Stimulated activated CD8-positive, alpha-beta memory T cell treated with anti-CD3 and anti-CD28 coated beads, Interleukin-15, amount 100 ng/mL, for 24 hours (primary cell): ENCODE measurements around the gene TRPT1.
"Not testable (repeated sequence)": the region's sequence is repeated elsewhere in the genome, so short reads cannot be mapped to it uniquely, and the experiment has no call there.

Experiments used
- DNase-seq: peaks from one replicate; pipeline ENCODE4 v3.0.0-alpha.2; 2020; ENCODE audit warnings: low read depth

Gene TRPT1

DNA sequence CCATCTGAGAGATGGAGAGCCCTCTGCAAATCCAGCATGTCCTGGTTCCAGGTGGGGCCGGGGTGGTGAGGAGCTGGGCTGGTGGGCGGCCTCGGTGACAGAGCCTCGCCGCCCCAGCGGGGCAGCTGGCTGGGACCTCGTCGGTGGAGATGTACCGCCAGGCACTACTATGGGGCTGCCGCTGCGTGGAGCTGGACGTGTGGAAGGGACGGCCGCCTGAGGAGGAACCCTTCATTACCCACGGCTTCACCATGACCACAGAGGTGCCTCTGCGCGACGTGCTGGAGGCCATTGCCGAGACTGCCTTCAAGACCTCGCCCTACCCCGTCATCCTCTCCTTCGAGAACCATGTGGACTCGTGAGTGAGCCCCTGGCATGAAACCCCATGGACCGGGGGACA is 32.4 kb upstream of the TRPT1 start:
- no peak for DNase-seq

DNA sequence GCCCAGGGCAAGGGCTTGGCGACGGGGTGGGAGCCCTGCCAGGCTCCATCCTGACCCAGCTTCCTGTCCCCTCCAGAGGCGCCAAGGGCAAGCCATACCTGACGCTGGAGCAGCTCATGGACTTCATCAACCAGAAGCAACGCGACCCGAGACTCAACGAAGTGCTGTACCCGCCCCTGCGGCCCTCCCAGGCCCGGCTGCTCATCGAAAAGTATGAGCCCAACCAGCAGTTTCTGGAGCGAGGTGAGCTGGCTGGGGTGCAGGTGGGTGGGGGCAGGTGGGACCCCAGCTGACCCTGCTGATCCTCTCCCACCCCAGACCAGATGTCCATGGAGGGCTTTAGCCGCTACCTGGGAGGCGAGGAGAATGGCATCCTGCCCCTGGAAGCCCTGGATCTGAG is 30.3 kb upstream of the TRPT1 start:
- DNase-seq = no peak

DNA sequence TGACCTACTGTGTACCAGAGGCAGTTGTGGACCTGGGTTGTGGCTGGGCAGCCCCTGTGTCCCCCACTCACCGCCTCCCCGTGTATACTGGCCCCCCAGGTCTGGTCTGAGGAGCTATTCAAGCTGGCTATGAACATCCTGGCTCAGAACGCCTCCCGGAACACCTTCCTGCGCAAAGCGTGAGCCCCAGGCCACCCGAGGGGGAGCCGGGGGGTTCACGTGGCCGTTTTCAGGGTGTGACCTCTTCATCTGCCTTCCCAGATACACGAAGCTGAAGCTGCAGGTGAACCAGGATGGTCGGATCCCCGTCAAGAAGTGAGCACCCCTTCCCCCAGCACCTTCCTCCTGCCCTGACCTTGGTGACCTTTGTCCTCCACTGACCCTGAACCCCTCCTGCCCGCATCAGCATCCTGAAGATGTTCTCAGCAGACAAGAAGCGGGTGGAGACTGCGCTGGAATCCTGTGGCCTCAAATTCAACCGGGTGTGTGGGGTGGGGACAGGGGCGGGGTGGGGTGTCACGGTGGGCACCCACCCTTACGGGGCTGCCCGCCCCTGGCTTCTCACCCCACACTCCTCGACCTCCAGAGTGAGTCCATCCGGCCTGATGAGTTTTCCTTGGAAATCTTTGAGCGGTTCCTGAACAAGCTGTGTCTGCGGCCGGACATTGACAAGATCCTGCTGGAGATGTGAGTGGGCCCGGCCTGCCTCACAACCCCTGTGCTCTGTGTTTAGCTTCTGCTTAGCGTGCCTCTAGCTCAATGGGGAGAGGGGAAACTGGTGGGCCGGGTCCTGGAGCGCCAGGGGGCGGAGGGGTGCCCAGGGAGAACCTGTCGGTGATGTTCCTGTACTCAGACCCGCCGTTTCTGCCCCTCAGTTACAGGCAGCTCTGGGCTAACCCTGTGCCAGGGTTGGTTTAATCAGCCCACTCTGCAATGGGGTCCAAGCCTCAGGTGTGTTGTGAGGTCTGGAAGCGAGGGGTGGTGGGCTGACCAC is 29.4 kb upstream of the TRPT1 start:
- no peak for DNase-seq

DNA sequence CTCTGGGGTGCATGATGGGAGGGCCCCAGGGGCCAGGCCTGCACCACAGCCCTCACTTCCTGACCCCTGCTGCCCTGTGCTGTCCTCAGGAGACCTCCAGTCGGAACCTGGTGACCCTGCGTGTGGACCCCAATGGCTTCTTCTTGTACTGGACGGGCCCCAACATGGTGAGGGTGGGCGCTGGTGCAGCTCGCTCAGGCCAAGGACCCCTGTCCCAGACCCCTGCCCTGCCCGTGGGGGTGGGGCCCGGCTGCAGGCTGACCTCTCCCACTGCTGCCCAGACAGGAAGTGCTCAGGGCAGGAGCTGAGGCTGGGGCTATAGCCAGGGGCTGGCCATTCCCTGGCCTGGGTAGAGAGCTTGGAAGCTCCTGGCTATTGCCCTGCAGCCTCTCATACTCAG is 28.3 kb upstream of the TRPT1 start:
- DNase-seq = no peak

DNA sequence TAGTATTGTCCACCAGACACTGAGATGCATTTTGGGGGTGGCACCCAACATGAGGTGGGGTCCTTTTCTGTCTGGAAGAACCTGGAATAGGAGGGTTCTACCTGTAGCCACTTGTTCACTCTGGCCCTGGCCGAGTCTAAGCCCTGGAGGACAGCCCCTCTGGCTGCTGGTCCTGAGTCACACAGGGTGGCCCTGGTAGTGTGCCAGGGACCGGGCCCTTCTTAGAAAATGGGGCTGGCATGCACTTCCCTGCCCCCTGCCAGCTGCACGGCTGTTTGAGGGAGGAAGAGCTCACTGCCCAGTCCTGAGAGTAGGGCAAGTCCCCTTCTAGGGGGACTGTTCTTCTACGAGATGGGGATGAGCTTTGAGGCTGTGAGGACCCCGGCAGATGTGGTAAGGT is 27.5 kb upstream of the TRPT1 start:
- DNase-seq = no peak

DNA sequence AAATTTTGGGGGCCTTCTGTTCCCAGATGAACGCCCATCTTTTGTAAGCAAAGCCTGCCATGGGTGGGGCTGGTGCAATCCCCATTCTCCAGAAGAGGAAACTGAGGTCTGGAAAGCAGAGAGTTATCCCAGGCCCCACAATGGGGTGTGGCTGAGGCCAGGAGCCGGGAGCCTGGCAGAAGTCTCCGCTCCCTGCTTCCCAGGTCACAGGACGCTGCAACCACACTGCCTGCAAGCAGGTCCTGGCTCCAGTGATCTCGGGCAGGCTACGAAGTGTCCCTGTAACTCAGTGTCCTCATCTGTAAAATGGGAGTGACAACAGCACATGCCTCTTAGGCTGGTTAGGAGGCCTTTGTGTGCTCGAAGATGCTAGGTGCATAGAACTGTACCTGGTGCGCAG is 27.1 kb upstream of the TRPT1 start:
- no peak for DNase-seq

DNA sequence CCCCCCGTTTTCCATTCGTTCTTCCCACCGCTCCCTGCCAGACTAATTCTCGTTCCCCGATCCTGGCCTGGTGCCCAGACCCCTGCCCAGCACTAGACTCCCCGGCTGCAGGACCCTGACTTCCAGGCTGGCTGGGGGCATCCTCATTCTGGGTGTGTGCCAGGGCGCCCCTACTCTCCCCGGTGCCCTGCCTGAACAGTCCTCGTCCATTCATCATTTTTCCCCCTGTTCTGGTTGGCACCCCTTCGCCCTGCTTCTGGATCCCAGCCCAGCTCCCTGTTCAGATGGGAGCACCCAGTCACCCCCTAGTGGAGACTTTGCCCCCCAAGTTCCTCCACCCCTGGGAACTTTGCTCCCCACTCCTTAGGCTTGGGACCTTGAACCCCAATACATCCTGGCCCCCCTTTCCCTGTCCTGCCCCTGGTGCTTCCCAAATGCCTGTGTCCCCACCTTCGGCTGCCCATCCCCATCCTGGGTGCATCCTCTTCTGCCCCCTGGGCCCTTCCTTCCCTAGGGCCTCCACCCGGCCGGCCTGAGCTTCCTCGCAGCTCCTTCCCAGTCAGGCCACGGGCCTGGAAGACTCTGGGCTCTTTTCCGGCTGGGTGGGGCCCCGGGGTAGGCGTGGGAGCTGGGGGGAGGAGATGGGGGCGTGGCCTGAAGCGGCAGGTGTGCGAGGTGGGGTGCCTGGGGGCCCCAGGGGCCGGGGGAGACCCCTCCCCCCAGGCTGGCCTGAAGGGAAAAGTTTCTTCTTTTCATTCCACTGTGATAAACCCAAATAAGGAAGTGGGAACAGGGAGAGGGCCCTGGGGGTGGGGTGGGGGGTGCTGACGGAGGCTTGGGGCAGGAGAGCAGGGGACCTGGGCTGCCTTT is 26.3 kb upstream of the TRPT1 start:
- no peak for DNase-seq

DNA sequence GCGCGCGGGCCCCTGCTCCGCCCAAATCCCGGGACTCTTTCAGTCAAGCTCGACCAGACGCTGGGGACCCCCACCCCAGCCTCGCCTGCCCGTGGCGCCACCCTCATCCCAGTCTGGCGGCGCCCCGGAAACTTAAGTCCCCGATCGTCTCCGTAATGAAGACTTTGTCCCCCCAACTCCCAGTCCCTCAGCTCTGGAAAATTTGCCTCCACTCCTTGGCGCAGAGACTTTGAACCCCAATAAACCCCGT is 25.7 kb upstream of the TRPT1 start:
- DNase-seq = no peak

DNA sequence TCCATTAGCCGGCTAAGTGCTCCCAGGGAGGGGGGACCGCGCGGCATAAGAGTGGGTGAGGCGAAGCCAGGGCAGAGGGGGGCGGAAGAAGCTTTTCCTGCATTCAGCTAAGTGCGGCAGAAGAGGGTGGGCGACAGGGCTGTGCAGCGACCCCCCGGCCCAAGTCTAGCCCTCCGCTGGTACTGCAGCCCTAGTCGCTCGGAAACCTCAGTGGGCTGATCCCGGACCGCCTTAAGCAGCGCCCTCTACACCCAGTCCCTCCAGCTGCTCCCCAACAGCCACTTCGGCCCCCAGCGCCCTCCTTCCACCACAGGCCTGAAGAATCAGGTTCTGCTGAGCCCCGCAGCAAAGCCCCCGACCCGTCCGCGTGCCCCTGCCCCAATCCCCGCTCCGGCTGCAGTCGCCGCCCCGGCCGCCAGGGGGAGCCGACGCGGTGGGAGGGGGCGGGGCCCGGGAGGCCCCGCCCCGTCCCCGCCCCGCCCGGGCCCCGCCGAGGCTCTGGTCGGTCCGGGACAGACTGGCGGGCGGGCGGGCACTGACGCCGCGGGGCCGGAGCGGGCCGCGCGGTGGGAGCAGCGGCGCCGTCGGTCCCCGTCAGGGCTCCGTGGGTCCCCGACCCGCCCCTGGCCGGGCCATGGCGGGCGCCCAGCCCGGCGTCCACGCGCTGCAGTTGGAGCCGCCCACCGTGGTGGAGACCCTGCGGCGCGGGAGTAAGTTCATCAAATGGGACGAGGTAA is 25.2 kb upstream of the TRPT1 start, which contains the start of gene PLCB3:
PLCB3 (plus strand) TSS at position 515 of the 737 bp plus-strand sequence; CDS start at position 635, 120 bp downstream.
- peak; percentile 65 for DNase-seq

DNA sequence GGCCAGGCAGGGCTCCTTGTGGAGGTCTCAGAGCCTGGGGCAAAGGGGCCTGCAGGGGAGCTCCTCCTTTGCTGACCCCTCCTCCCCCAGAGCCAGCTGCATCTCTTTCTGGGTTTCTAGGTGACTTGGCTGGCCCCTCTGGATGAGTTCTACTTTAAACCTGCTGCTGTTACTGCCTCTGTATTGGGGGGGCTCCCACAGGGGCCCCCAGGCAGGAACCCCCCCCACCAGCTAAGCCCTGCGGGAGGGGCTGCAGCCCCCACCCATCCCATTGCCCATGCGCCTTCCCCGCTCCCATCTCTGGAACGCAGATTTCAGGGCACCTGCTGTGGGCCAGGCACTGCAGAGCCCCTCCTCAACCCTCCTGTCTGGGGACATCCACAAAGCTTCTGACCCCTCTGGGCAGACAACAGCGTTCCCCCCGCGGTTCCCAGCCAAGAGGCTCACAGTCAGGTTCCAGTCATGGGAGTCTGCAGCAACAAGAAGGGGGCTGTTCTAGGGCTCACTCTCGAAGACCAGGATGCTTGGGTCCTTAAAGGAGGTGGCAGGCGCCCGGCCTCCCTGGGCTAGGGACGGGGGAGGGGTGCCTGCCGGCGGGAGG is 24.5 kb upstream of the TRPT1 start:
- no peak for DNase-seq

DNA sequence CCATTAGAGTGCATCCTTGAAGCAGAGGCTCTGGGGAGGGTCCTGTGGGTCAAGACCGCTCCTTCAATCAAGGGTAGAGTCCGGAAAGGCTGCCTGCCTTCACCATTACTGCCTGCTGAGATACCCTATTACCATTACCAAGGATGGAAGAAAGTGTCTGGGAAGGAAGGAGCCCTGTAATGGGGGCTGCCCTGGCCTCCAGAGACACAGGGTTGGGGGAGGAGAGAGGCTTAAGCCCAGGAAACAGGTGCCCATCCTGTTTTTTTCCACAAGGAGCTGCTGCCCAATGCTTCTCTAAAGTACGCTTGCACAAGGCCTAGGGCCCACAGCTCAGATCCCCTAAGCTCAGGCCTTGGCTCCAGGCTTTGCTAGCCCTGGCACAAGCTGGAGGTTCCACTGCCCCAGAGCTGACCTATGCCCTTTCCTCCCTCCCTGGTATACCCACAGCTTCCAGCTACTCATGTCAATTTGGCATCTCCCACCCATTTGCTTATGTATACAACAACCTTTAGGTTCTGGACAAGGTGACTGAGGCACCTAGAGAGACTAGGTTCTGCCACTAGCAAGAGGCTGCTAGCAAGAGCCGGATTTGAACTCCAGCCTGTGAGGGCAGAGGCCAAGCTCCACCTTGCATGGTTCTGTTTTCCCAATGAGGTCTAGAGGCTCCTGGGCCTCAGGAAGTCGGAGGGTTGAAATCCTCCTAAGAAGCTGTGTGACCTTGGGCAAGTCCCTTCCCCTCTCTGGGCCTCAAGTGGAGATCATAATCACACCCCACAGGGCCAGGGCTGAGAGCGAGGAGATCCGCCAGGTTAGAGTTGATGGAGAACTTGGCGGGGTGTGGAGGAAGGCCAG is 23.8 kb upstream of the TRPT1 start:
- DNase-seq = no peak

DNA sequence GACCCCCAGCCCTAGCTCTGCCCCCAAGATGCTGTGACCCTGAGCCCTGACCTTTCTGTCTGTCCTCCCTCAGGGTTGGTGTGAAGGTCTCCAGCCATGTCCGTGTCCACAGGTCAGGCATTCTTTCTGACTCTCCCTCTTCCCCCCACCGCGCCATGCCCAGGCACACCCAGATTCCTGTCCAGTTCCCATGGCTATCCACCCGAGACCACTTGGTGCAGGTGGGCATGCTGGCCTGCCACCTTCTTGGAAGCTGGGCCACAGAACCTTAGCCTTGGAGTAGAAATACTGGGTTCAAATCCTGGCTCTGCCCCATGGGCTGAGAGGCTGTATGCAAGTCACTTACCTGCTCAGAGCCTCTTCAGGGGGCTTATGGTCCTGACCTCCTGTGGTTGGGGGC is 23.1 kb upstream of the TRPT1 start:
- DNase-seq = no peak

DNA sequence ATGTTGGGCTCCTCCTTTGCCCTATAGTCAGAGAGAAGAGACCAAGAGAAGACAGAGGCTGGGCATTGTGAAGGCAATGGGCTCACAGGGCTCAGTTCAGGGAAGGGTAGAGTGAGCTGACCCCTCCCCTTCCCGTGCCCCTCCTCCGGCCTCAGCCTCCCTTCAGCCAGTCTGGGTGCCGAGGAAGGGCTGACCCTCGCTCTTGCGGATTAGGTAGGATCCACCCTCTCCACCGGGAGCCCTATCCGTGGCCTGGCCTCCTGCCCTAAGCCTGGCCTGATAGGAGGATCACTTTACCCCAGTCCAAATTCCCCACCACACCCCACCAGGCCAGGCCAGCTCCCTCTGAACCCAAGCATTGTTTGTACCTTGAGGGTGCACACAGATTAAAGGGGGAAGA is 22.6 kb upstream of the TRPT1 start:
- DNase-seq = no peak

DNA sequence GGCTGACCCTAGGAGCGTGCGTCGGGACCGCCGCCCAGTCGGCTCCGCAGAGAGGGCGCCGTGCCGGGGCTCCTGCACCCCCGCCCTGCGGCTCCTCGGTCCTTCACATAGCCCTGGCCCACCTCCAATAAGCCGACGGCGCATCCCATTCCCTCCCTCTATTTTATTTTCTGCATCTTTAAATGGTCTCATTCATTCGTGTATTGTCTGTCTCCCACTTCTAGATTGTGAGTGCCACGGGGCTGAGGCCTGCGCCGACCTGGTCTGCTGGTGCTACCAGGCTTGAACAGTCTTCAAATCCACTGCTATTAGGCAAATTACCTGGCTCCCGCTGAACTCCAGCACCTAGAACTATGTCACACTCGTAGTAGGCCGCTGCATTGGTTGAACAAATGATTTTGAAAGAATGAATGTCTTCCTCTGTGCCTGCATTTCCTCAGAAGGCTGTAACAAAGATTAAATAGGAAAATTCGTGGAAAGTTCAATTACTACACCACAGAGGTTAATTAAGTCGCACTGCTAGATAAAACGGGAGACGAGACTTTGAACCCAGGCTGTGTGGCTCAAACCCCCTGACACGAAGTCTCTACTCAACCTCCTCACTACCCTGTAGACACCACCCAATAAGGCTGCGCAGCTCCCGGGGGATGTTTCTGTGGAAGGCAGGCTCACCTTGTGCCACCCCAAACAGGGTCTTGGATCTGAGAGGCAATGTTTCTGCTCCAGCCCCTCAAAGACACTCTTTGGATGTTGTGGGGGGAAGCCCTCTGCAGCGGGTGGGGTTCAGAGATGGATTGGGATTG is 21.9 kb upstream of the TRPT1 start:
- no peak for DNase-seq

DNA sequence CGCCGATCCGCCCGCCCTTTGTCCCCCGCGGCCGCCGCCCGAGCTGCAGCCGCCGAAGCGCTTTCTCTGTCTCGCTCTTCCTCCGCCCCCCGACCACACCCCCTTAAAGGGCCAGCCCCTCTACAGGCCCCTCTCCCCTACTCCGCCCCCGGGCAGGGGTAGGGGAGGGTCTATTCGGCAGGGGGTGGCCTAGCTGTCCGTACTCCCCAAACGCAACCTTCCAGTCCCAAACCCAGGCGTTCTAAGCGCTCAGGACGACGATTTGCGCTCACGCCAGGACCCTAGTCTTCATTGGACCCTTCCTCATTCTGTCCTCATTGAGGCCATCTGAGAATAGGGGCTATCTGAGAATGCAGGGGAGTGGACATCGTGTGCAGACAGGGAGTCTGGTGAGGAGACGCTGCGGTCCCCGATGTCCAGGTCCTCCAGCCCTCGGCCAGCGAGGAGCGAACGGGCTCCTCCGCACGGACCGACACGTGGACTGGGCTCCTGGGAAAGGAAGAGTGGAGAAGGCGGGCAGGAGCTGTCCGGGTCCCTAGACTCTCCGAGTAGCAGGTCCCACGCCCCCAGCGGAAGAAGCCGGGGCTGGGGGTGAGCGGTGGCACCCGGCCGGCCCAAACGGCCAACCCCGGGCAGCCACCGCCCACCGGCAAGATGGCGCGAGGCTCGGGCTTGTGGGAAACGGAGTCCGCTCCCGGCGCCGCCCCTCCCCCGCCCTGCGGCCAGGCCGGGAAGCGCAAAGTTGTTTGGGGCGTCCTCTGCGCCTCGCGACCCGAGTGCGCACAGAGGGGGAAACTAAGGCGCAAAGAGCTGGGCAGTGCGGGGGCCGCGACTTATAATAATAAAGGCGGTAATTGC is 21.1 kb upstream of the TRPT1 start, which contains the start of gene PPP1R14B:
PPP1R14B (minus strand) TSS at position 73 of the 858 bp plus-strand sequence. CDS start 270 bp downstream, outside the sequence.
- DNase-seq = peak; percentile 50

DNA sequence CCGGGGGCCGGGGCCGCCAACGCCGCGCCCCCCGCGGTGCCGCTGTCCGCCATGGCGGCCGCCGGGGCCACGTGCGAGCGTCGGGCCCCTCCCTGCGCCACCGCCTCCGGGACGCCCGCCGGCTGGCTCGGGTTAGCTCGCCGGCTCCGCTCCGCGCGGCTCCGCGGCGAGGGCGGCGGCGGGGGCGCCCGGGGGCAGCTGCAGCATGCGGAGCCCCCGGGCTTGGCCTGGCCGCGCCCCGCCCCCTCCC is 20.6 kb upstream of the TRPT1 start:
- DNase-seq = not testable (repeated sequence)

DNA sequence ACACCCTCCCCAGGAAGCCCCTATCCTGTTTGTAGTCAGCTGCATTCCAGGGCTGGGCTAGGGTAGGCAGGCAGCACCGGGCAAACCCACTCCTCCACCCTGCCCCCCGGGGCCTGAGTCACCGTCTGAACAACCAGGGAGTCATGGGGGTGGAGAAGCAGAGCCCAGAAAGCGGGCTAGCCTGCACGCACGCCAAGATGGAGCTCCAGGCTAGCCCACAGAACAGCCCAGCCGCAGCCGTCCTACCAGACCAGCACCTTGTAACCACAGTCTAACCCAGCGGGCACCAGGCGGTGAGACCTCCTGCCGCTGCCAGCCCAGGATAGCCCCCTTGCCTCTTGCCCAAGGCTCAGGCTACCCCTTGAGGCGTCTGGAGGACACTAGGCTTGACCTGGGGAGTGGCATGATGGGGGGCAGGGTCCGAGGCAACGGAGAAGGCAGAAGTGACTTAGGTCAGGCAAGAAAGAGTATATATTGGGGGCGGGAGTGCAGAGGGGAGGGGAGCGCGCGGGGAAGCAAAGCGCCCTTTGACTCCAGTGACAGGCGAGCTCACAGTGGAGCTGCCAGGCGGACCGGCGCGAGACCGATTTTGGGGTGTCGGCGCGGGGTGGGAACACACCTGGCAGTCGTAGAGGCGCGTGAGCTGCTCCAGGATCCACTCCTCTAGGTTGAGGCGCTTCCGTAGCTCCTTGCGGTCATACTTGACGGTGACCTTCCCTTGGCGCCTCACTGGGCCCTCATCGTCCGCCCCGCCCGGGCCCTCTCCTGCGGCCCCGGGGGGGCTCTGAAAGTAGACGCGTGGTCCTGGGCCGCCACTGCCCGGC is 20.0 kb upstream of the TRPT1 start:
- peak; percentile 48 for DNase-seq

DNA sequence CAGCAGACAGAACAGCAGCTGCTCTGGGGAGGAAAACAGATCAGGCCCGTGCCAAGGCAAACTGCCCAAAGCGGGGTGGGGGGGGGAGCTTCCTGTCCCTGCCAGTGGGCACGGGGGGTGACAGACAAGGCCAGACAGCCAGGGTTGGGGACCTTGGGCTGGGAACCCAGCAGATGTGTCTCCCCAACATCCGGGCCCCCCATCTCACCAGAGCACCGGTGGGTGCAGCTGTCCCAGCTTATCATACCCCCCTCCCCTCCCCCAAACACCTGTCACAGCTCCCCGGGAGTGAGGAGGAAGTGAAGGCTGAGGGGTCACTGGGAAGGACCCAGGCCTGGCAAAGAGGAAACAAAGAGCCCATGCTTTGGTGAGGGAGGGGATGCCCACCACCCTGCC is 19.4 kb upstream of the TRPT1 start:
- DNase-seq = no peak

DNA sequence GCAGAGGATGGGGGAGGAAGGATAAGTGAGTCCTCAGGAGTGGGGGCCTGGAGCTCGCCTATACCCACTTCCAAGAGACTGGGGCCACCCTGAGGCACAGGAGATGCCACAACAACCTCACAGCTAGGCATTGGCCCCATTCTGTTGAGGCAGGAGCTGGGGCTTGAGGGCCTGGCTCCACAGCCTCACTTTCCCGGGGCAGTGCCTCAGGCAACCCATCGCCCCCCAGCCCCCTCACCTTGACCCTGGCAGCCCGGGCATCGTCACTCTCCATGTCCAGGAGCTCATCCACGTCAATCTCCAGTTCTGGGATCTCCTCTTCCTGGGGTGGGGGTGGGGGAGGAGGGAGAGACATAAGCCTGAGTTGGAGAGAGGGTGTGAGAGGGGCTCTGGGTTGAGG is 19.0 kb upstream of the TRPT1 start:
- no peak for DNase-seq
